ELR (cell line): Measurements from ENCODE around the gene IQSEC3.
A peak's percentile ranks its signal among the peaks of the same experiment; 100 is the strongest.
"Not testable (repeated sequence)": the region's sequence is repeated elsewhere in the genome, so short reads cannot be mapped to it uniquely, and the experiment has no call there.

Experiments
- DNase-seq: peaks from one replicate; pipeline ENCODE4 v3.0.0-alpha.2; 2015; ENCODE audit warnings: low read depth

The IQSEC3 gene

DNA sequence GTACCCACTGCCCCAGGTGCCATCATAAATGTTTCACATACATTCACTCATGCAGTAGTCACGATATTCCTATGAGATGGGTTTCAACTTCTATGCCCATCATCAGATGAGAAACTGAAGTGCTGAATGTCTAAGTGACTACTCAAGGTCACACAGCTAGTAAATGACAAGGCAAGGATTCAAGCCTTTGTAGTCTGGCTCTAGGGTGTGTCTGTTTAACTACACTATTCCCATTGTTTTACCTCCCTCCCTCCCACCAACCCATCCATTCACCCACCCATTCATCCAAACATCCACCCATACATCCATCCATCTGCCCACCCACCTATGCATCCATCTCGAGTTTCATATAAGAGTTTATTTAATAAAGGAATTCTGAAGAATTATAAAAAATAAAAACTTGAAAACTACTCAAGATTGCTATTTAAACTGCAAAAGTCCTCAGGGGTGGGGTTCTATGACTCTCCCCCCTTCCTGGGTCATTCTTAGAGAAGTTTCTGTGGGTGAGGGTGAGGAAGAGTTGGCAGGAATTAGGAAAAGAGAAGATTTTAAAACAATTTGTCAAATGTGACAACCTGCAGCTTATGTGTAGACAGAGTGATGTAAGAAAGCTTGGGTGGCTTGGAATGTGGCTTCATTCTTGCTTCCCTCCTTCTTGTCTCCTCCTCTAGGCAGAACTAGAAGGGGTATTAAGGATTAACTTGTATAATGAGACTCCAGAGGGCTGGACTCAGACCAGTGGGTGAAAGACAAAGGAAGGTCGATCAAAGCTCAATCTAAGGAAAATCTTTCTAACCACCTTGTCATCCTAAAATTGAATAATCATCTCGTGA, 13.4 kb upstream of the IQSEC3 start:
- DNase-seq = not testable (repeated sequence)

DNA sequence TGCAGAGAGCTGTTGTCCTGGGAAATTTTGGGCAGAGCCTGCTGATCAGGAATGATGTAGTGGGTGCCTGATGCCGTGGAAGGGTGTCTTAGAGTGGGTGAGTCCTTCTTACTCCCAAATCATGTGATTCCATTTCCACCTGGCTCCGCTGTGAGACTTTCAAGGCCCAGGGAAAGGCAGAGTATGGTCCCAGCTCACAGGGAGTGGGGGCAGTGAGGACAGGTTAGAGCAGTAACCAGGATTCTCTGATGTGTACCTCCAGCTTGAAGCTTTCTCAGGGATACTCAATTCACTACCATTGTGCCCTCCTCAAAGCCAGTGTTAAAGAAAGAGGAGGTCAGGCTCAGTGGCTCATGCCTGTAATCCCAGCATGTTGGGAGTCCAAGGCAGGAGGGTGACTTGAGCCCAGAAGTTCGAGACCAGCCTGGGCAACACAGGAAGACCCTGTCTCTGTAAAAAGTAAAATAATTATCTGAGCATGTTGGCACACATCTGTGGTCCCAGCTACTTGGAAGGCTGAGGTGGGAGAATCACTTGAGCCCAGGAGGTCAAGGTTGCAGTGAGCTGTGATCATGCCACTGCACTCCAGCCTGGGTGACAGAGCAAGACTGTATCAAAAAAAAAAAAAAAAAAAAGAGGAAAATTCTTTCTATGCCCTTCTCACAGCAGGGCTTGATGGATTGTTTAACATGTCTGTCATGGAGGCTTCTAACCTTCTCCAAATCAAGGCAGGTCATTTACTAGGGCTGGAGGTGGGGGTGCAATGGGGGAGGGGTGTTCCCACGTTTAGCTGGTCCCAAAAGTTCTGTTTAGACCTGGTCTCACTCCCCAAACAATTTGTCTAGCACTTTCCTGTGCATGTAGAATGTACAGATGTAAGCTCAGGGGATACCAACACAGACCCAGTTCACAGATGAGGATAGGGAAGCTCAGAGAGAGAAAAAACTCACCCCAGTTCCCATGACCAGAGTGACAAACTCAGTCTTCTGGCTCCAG, 12.5 kb upstream of the IQSEC3 start:
- no peak for DNase-seq

DNA sequence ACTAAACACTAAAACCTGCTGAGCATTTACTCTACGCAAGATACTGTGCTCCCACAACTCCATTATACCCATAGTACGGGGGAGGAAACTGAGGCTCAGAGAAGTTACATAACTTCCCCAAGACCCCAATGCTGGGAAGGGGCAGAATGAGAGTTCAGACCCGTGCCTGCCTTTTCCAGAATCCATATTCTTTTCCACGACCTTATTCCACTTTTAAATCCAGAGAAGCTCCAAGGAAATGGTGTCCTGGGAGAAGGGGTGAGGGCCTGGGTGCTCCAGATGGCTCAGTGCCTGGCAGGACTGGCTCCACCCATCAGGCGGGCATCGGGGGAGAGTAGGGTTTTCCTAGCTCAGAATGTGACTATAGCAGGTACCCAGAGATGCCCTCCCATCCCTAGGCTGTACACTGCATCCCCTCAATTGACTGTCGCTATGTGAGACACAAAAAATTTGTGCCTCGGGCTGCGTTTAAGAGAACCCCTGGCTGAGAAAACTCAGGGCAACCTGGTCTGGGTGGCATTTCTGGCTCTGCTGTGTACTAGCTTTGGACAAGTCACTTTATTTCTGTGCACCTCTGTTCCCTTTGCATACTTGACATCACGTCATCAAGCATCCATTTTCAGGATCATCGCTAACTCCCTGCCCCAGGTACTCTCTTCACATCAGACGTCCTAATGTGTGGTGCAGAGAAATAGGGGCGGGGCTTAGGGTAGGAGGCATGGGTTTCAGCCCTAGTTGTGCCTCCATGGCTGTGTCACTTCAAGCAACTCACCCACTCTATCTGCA, 11.6 kb upstream of the IQSEC3 start:
- DNase-seq = no peak

DNA sequence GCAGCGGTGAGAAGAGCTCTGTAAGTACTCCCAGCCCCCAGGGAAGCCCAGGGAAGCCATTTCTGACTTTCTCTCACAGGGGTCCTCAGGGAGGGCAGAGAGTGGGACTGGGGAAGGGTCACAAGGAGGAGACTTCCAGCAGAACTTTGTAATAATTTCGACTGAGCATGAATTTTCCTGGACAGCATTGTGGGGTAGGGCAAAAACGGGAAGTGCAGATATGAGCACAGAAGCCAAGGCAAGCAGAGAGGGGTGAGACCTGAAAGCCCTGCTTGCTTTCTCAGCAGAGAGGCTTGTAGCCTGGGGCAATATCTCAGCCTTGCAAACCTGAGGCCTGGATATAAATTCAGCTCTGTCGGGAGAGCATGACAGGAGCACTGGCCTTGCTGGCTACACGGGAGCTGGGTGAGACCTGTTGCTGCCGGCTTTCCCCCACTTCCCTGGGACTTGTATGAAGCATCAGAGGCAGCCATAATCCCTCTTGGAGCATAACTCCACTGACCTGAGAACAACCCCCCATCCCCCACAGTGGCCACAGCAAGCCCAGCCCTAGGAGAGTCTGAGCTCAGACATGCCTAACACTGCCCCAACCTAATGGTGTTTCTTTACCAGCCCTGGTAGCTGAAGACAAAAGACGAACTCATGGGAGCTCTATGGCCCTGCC, 9.8 kb upstream of the IQSEC3 start:
- no peak for DNase-seq

DNA sequence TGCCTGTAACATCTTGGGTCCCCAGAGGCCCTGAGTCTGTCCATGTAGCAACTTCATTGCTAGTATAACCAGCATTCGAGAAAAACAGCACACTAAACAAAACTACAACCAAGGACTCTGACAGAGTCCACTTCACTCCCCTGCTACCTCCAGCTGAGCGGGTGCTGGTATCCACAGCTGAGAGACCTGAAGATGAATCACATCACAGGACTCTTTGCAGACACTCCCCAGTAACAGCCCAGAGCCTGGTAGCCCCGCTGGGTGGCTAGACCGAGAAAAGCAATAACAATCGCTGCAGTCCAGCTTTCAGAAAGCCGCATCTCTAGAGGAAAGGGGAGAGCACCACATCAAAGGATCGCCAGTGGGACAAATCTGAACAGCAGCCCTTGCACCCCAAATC, 9.0 kb upstream of the IQSEC3 start:
- DNase-seq = no peak

DNA sequence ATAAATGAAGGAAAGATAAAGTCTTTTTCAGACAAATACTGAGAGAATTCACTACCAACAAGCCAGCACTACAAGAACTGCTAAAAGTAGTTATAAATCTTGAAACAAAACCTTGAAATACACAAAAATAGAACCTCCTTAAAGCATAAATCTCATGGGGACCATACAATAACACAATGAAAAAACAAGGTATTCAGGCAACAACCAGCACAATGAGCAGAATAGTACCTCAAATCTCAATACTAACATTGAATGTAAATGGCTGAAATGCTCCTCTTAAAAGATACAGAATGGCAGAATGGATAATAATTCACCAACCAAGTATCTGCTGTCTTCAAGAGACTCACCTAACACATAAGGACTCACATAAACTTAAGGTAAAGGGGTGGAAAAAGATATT, 7.7 kb upstream of the IQSEC3 start:
- no peak for DNase-seq

DNA sequence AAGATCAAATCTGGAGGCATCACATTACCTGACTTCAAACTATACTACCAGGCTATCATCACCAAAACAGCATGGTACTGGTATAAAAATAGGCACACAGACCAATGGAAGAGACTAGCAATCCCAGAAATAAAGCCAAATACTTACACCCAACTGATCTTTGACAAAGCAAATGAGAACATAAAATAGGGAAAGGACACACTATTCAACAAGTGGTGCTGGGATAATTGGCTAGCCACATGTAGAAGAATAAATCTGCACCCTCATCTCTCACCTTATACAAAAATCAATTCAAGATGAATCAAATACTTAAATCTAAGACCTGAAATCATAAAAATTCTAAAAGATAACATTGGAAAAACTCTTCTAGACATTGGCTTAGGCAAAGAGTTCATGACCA, 4.7 kb upstream of the IQSEC3 start:
- not testable (repeated sequence) for DNase-seq

DNA sequence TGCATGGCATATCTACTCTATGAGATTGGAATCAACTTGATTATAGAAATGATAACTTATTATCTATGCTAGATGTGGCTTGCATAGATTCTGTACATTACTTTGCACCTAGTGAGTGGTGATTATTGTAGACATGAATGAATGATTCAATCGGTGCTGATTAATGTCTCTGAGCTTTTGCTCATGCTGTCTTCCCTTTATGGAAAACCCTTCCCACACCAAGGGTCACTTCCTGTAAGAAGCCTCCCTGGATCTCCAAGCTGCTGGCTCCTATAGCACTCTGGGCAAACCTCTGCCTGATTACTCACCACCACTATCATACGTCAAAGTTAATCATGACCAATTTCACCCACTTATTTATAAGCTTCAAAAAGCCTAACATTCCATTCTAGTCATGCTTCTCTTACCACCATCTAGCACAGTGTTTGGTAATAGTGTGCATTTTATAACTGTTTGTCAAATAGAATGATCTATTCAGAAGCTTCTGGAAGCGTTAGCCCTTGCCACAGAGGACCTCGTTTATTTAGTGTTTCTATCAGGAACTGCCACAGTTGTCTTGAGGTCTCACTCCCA, 990 bp upstream of the IQSEC3 start:
- DNase-seq = peak; percentile 79

DNA sequence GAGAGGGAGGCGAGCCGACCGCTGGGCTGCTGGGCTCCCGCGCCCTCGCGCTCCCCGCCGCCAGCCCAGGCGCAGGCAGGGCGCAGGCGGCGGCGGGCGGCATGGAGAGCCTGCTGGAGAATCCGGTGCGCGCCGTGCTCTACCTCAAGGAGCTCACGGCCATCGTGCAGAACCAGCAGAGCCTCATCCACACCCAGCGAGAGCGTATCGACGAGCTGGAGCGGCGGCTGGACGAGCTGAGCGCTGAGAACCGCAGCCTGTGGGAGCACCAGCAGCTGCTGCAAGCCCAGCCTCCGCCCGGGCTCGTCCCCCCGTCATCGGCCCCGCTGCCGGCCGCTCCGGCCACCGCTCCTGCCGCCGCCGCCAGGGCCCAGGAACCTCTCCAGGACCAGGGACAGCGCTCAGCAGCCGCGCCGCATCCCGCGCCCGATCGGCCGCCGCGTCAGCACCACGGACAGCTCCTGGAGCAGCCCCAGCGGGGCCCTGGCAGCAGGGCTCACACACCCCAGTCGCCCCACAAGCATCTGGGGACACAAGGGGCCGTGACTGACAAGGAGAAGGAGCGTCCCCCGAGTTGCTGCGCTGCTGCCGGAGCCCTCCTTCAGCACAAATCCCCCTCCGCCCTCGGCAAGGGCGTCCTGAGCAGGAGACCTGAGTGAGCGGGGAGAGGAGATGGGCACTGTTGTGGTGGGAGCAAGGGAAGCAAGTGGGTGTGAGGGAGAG, 376 bp downstream of the IQSEC3 start:
- DNase-seq = peak; percentile 17

DNA sequence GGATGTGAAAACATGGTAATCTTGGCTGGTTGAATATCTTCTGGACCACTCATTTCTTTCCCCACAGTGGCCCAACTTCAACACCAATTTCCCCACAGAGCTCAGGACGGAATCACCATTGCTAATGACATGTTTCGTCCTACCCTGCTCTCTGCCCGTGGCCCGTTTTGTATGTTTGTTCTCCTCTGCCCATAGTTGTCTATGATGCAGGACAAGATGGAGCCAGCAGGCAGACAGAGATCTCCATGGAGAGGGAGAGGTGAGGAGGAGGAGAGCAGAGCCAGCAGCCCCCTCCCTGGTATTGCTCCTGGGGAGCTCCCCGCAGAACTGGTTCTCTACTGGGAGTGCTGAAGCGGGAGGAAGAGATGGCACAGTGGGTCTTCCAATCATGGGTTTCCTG, 3.1 kb downstream of the IQSEC3 start:
- not testable (repeated sequence) for DNase-seq

DNA sequence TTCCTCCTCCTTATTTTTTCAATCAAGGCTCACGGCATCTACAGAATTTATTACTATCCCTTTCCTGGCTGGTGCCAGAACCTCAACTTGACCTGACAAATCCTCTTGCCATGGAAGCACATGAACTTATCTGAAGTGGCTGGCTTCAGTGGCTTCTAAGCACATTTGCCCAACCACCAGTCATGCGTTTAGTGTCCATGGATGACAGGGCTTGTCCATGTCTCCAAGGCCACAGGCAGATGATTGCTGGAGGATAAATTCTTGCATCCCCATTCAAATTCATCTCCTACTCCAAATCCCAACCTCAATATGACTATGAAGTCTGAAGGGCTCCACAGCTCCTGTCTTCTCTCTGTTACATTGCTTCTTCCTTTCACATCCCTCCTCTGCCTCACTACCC, 4.0 kb downstream of the IQSEC3 start:
- DNase-seq = not testable (repeated sequence)

DNA sequence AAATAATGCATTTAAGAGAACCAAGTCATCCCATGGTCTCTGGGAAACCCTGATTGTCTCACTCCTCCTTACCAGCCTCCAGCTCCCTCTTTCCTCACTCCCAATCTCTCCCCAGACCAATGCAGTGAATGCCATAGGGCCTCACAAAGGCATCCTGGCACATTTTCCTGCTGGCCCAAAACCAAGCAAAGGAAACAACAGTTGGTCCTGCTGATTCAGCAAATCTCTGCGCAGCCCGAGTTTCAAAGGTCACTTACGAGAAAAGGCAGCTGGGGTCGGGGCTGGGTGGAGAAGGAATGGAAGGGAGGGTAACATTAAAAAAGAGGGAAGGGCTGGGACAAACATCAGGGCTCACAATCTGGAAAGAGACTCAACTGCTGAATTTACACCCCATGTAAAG, 5.5 kb downstream of the IQSEC3 start:
- DNase-seq = not testable (repeated sequence)

DNA sequence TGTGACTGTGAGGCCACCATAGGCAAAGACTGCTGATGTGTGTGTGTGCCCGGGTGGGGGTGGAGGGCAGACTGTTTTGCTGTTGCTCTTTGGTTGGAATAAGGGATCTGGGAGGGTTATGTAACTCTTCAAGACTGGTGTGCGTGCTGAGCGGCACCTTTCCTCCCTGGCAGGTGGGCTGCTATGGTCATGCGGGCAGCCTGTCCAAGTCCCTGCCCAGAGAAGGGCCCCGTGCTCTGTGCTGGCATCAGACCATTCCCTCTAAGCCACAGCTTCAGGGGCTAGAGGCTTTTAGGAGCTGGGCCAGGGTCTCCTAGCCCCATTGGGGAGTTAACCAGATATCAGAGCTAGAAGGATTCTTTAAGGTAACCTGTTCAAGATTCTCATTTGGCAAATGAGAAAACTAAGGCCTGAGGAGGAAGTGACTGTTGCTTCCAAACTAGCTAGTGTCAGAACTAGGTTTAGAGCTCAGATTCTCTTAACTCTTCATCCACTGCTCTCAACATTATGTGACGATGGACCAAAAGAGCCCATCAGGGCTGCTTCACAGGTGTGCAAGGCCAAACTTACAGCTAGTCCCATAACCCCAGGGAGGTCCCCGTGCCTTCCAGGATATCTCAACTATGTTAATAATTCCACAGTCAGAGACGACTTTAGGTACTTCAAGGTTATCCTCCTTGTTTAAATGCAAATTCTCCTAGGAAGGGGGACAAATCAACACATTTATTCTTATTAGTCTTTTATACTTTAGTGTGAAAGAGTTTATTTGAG, 8.0 kb downstream of the IQSEC3 start:
- not testable (repeated sequence) for DNase-seq

DNA sequence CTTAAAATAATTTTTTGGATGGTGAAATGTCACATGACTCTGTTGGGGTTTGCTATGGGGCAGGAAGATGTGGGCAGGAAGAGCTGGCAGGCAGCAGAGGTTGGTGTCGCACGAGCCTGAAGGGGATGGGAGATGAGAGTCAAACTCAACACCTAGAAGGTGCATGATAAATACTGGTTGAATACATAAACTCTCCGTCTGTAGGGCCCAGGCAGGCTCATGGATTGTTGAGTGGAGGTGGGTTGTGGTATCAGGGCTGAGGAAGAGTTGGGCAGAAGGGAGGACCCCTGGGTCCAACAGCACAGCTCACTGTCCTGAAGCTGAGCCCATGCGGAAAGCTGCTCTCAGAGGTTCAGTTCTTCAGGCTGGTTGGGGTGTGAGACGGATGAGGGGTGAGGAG, 9.0 kb downstream of the IQSEC3 start:
- not testable (repeated sequence) for DNase-seq

DNA sequence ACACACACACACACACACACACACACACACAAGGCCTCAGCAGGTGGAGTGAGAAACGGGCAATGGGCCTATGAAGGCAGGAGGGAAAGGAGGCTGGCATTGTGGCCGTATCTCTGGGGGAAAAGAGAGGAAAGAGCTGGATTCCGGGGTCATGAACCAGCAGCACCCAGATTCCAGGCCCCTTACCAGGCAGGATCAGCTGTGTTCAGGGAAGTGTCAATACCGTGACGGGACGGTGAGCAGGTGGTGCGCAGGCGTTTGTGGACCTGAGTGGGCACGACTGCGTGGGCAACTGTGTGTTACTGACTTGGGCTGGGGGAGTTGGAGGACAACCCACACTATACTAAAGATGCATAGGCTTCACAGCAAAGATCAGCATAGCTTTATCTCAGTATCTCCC, 9.5 kb downstream of the IQSEC3 start:
- not testable (repeated sequence) for DNase-seq

DNA sequence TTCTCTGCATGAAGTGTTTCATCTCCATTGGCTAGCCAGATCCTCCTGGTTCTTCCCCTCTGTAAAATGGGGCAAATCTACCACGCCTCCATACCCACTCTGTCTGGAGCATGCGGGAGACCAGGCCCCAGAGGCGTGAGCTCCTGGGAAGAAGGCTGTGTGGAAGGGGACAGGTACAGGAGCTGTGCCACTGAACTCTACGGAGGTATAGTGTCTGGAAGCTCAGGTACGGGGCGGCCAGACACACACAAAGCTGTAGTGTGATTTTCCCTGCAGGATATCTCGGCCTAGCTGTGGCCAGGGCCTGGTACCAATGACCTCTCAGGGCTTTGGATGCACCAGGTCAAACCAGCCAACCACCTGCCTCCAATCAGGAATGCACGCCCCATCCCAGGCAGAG, 10.0 kb downstream of the IQSEC3 start:
- DNase-seq = not testable (repeated sequence)

DNA sequence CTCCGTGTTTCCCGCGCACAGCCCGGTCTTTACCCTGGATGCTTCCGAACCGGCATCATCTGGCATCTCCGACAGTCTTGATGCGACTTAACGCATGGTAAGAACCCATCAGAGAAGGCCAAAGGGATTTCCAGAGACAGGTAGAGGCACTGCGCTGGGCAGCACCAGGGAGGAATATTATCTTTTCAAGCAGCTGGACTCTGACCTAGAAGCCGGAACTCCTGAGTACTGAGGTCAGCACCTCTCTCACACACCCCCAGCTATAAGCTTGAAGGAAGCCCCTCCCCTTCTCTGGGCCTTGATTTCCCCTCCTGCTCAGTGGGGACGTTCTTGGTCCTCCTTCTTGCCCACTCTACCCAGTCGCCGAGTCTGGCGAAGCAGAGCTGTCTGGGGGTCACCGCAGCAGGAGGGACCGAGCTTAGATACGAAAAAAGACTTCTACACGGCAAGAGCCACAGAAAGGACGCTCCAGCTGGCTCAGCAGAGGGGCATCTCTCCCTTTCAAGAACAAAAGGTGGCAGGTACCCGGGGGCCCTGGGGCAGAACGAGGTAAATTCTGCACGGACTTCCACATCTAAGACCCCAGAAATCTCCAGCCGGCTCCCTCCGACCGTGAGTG, 10.6 kb downstream of the IQSEC3 start:
- not testable (repeated sequence) for DNase-seq

DNA sequence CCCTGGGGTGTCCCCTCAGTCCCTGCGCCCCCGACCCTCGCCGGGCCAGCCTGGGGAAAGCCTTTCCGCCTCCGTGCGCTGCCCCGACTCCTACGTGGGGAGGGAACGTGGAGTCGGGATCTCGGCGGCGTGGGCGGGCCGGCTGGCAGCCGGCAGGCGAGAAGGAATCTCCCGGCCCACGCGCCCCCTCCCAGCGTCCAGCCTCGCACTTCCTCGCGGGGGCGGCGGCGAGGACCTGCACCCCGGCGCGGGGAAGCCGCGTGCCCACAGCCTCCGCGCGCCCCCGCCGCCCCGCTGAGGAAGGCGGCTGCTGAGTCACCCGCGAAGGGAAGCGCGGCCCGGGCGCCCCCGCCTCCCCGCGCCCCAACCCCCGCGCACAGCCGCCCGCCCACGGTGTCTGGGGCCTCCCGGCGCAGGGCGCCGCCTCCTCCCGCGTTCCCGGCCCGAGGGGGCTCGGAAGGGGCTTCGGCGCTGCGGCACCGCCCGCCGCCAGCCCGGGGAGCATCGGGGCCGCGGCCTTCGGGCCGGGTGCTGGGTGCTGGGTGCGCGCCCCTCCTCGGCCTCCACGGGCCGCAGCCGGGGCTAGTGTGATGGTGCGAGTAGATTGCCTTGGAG, 11.3 kb downstream of the IQSEC3 start:
- DNase-seq = not testable (repeated sequence)

DNA sequence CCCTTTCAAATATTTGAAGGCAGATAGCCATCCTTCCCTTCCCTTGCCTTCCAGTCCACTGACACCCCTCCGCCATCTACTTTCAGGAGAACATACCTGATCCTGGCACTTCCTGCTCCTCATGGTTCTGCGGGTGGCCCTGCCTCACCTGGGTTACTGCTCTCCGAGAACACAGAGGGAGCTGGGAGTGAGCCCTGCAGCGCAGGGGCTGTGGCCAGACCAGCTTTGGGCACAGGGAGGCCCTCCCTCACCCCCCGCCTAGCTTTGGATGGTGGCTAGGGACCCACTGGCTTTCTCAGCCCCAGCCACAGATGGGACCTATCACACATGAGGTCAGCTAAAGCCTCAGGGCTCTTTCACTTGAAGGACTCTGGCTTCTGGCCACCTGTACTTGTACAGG, 12.4 kb downstream of the IQSEC3 start:
- no peak for DNase-seq
